Measurements from ENCODE around the gene NFU1. TPM values are rescaled to one million over a fixed set of nuclear protein-coding genes. Genes with fewer than 3 reads are reported as not detected.

NFU1 gene
- total RNA-seq, 2 experiments from 2014 or later = 15.4 to 30.5 TPM

DNA sequence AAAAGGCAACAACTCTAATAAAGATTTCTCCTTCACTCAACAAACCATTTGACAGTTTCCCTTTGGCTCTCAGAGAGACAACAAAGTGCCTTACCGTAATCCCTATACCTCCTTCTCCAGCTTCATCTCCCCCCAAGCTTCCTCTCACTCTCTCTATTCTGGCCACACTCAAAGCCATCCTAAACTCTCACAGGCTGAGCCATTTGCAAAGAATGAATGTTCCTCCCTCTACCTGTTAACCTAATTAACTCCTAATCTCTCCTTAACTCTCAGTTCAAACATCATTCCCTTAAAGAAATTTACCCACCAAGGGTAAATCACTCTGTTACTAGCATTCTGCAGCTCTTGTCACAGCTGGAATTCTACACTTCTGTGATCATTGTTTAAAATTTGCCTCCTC is 88.5 kb downstream of the NFU1 start:
- POLR2A ChIA-PET = no interaction called here
- DNase-seq (ENCODE audit: low spot score) = no peak
- Histone ChIP-seq H2AFZ (ENCODE audit: low read length) (no peak overlapping the region), H3K4me1 (ENCODE audit: insufficient read depth, low read length, poor library complexity, severe bottlenecking) (no peaks in the 10 kb centered on the region), H3K4me2 (ENCODE audit: low read length) (no peak overlapping the region), H3K9me2 (ENCODE audit: insufficient read depth, low read length) (no peaks in the 10 kb centered on the region), H3K79me2 (ENCODE audit: insufficient read depth, low read depth, low read length) (no peaks in the 10 kb centered on the region), H4K20me1 (ENCODE audit: insufficient read depth, low read length) (no peaks in the 10 kb centered on the region), H3K4me3 (ENCODE audit: low read depth, low read length, poor library complexity, severe bottlenecking) (no peak overlapping the region), H3K27ac (ENCODE audit: low read depth, low read length, poor library complexity, severe bottlenecking) (no peak overlapping the region), H3K36me3 (ENCODE audit: insufficient read depth, low read length) (peaks cover 78% of the 10 kb centered on the region), H3K9me3 (ENCODE audit: low read length) (no peaks in the 10 kb centered on the region)
- CTCF ChIA-PET (ENCODE audit: unreplicated experiment) = no interaction called here
- TF ChIP-seq EZH2phosphoT487 (IDR thresholded peaks at IDR 0.05; ENCODE audit: borderline replicate concordance, low read depth, low read length) (no peak), CTCF (conservative IDR thresholded peaks at IDR 0.05; ENCODE audit: low read length) (no peak)
- TSS peak; percentile 37 for BruUV-seq (replicated peaks)
- intact Hi-C loops (cut with micrococcal nuclease; ENCODE audit: unreplicated experiment) = no loop called here

Other genes starting within 250 kb of the NFU1 start
- gene GFPT1, start 50.2 kb downstream of the NFU1 start, total RNA-seq (2014; rRNA removed; shearing (Covaris generic)) = 11.0 and 14.8 TPM in 2 replicates
- gene GFPT1, start 50.2 kb downstream of the NFU1 start, total RNA-seq (2022) = 31.2 TPM in 2 replicates
- 2.3 and 8.5 TPM in 2 replicates for gene AAK1, start 206.3 kb upstream of the NFU1 start, total RNA-seq (2014; rRNA removed; shearing (Covaris generic))
- 8.3 and 8.7 TPM in 2 replicates for gene AAK1, start 206.3 kb upstream of the NFU1 start, total RNA-seq (2022)

Measured in OCI-LY7 (cell line).